HG02840 (cell line): ENCODE results near the gene ZGPAT.

Experiments
- ATAC-seq: cut with Tn5 transposase; IDR thresholded peaks from one replicate; pipeline ENCODE4 v1.9.1; 2021; ENCODE audit warnings: mild to moderate bottlenecking, moderate library complexity, moderate number of reproducible peaks; ENCODE audit not compliant: unreplicated experiment, low FRiP score

ZGPAT gene

DNA sequence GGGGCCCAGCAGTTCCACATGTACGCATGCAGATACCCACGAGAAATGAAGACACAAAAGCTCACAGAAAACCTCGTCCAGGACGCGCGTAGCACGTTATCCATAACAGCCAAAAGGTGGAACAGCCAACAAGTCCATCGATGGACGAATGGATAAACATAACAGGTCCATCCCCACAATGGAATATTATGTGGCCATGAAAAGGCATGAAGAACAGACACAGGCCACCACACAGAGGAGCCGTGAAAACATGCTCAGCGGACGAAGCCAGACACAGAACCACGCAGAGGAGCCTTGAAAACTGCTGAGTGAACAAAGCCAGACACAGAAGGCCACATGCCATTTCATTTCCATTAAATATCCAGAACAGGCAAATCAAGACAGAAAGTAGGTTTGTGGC, 69.8 kb downstream of the ZGPAT start:
- ATAC-seq, result no peak

DNA sequence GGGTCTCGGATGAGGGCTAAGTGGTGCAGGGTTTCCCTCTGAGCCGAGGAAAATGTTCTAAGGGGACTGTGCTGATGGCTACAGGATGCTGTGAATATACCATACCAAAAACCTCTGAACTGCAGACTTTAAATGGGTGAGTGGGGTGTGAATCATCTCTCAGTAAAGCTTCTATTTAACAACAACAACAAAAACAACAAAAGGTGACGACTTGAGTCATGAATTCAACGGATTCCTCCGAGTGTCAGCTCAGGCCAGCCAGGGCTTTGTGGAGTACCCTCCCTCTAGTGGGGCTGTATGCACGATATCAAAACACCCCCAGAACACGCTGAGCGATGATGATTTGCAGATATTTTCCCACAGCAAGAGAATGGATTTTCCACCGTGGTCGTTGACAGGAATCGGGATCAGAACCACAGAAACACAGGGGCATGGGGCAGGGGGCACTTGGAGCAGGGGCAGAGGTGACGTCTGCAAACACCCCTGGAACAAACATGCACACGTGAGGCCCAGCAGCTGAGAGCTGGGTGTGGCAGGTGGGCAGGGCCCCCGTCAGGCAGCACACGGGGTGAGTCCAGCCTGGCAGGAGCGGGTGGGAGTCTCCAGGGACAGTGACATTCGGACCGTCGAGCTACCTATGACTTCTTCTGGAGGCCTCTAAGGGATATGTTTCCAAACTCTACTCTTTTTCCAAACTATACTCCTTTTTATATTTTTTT, 70.4 kb downstream of the ZGPAT start:
- ATAC-seq, result no peak

DNA sequence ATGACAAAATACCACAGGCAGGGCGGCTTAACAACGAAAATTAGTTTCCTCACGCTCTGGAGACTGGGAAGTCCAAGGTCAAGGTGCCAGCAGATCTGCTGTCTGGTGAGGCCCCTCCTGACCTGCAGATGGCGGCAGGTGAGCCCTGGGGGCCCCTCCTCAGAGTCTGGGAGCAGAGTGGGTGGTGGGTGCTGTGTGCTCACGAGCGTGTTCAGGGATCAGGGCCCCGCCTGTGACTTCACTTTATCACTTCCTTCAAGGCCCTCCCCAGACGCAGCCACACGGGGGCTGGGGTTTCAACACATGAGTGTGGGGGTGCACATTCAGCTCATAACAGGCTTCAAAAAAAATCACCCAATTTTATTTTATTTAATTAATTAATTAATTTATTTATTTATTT, 71.0 kb downstream of the ZGPAT start:
- no peak for ATAC-seq

DNA sequence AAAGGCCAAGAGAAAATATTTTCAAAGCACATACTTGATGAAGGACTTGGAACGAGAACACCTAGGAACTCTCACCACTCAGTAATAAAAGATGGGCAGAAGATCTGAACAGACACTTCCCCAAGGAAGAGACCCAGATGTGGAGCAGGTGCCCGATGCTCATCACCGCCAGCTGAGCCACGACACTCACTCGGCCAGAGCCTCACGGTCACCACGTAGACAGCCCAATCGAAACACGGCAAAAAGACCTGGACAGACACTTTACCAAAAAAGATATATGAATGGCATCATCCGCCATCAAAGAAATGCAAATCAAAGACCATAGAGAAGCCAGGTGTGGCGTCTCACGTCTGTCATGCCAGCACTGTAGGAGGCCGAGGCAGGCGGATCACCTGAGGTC, 73.3 kb downstream of the ZGPAT start:
- no peak for ATAC-seq

DNA sequence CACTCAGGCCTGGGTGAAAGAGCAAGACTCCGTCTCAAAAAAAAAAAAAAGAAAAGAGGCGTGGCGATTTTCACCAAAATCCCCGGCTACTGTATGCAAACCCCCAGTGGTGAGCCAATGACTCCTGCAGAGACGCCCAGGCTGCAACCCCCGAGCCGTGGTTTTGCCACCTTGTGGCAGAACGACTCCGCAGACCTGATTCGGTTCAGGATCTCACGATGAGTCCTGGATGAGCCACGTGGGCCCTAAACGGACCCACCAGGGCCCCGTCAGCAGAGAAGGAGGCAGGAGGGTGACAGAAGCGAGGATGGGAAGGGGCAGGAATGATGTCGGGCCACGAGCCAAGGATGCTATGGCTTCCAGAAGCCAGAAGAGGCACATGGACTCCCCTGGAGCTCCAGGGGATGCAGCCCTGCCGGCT, 74.2 kb downstream of the ZGPAT start:
- no peak for ATAC-seq

DNA sequence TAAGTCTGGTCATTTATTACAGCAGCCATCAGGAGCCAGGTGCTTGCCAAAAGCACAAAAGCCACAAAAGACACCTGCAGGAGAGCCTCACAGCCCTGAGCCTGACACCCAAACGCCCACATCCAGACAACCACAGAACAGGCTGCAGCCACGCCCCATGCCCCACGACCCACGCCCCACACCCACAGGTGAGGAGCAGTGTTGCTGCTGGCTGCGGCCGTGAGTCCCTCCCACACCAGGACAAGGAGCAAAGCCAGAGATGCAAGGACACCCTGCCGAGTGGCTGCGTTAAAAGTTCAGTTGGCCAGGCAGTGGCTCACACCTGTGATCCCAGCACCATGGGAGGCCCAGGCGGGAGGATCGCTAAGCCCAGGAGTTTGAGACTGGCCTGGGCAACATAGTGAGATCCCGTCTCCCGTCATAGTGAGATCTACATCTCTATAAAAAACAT, 74.7 kb downstream of the ZGPAT start:
- ATAC-seq, result no peak

DNA sequence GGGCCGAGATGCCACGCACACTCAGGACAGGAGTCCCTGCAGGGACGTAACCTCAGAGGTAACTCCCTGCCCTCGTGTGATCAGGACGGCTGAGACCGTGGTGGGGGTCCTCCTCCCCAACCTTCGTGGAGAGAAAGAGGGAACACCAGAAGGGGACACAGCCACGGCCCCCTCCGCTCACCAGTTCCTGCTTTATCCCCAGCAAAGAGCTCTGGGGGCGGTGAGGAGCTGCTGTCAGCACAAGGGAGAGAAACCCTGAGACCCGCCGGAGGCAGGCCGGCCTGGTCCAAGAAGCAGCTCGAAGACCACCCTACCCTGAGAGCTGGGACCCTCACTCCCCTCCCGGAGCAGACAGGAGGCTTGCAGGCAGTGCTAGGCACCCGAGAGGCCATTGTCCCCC, 76.1 kb downstream of the ZGPAT start:
- no peak for ATAC-seq

DNA sequence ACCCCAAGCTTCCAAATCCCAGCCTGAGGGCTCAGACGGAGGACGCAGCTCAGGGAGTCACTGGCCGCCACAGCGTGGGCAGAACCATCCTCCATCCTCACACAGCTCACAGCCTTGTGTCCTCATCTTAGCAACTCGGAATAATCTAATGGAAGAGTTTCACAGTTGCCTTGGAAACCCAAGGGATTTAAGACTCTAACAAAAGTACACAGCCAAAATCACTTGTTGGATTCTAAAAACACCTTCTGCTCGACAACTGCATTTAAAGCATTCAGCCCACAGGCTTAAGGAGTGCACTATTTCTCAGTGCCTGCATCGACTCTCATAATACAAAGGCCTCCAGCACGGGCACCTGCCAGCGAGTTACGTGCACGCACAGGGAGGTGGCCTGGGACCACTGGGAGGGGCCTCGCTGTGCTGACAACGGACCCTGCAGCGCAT, 77.9 kb downstream of the ZGPAT start:
- ATAC-seq, result no peak
